HG02623 (cell line): ENCODE measurements around the gene DLG5.

ENCODE experiments used
- ATAC-seq: cut with Tn5 transposase; IDR thresholded peaks from one replicate; pipeline ENCODE4 v1.9.1; 2021; ENCODE audit warnings: moderate library complexity; ENCODE audit not compliant: unreplicated experiment

Gene DLG5

GRCh38 chr10:77944519-77944918 lies 18.0 kb upstream of the DLG5 start:
- no peak for ATAC-seq

GRCh38 chr10:77943121-77943901 lies 16.8 kb upstream of the DLG5 start:
- no peak for ATAC-seq

GRCh38 chr10:77941790-77942189 lies 15.2 kb upstream of the DLG5 start:
- ATAC-seq: no peak

GRCh38 chr10:77940627-77941026 lies 14.1 kb upstream of the DLG5 start:
- no peak for ATAC-seq

- no peak for ATAC-seq
Measured at GRCh38 chr10:77940225-77940624, 13.7 kb upstream of the DLG5 start.

GRCh38 chr10:77939561-77940001 lies 13.0 kb upstream of the DLG5 start:
- ATAC-seq: no peak

- ATAC-seq: no peak
Measured at GRCh38 chr10:77936697-77937567, 10.4 kb upstream of the DLG5 start.

GRCh38 chr10:77932016-77932715 lies 5.6 kb upstream of the DLG5 start:
- ATAC-seq: no peak

GRCh38 chr10:77927402-77928246 lies 1.1 kb upstream of the DLG5 start:
- no peak for ATAC-seq

GRCh38 chr10:77925795-77926565 lies 575 bp downstream of the DLG5 start:
- peak; percentile 48 for ATAC-seq

- no peak for ATAC-seq
Measured at GRCh38 chr10:77925410-77925794, 1.2 kb downstream of the DLG5 start.

GRCh38 chr10:77922566-77923179 lies 3.9 kb downstream of the DLG5 start:
- ATAC-seq: no peak

GRCh38 chr10:77922055-77922454 lies 4.5 kb downstream of the DLG5 start:
- ATAC-seq: no peak

- ATAC-seq: no peak
Measured at GRCh38 chr10:77921395-77921794, 5.2 kb downstream of the DLG5 start.

- ATAC-seq: no peak
Measured at GRCh38 chr10:77920495-77920894, 6.1 kb downstream of the DLG5 start.

- ATAC-seq: no peak
Measured at GRCh38 chr10:77919713-77920108, 6.8 kb downstream of the DLG5 start.

GRCh38 chr10:77915319-77916105 lies 11.0 kb downstream of the DLG5 start:
- ATAC-seq: no peak

GRCh38 chr10:77913090-77913489 lies 13.5 kb downstream of the DLG5 start:
- ATAC-seq: no peak

- ATAC-seq: no peak
Measured at GRCh38 chr10:77912576-77912975, 14.0 kb downstream of the DLG5 start.
